K562 (cell line): ENCODE measurements around the gene ACOX1. TPM values are rescaled to one million over a fixed set of nuclear protein-coding genes. Genes with fewer than 3 reads are reported as not detected.
A peak's percentile ranks its signal among the peaks of the same experiment; 100 is the strongest.

Experiments
- BMI1 ChIP-seq: fragments of 150-350 bp; IDR thresholded peaks from 2 replicates; pipeline ENCODE4 v1.6.1; 2014; ENCODE audit warnings: low read length
- CXXC5 ChIP-seq: fragments of 250-450 bp; sonication (Bioruptor Pico); IDR thresholded peaks from 2 replicates; pipeline ENCODE4 v1.8.0; 2022; ENCODE audit warnings: inconsistent platforms, mild to moderate bottlenecking, moderate library complexity
- ELF2 ChIP-seq: fragments of 250-450 bp; sonication (Bioruptor Pico); IDR thresholded peaks from 2 replicates; pipeline ENCODE4 v1.5.0; 2021; ENCODE audit warnings: mild to moderate bottlenecking
- ETV5 ChIP-seq: sonication (generic); formaldehyde crosslinking; IDR thresholded peaks from 2 replicates; pipeline ENCODE4 v1.4.0; 2020; ENCODE audit warnings: low read depth, mild to moderate bottlenecking, missing genetic modification reagents
- GABPB1 ChIP-seq: sonication (generic); formaldehyde crosslinking; IDR thresholded peaks from 2 replicates; pipeline ENCODE4 v1.8.0; 2022; ENCODE audit warnings: mild to moderate bottlenecking, missing genetic modification reagents
- HMGN3 ChIP-seq: IDR thresholded peaks from 2 replicates; pipeline ENCODE4 v1.6.1; 2011; ENCODE audit warnings: borderline replicate concordance, low read depth, mild to moderate bottlenecking, mixed read lengths, low read length; ENCODE audit not compliant: insufficient read length; ENCODE audit errors: extremely low read depth
- KLF1 ChIP-seq: fragments of 450-650 bp; IDR thresholded peaks from 2 replicates; pipeline ENCODE4 v1.6.1; 2016; ENCODE audit warnings: missing genetic modification characterization, missing compliant biosample characterization
- KLF16 ChIP-seq: IDR thresholded peaks from 2 replicates; pipeline ENCODE4 v1.6.1; 2016; ENCODE audit warnings: antibody characterized with exemption
- PRPF4 ChIP-seq: fragments of 200-400 bp; formaldehyde crosslinking; IDR thresholded peaks from one replicate; pipeline ENCODE4 v1.6.1; 2017; ENCODE audit warnings: low read length, low read depth, mild to moderate bottlenecking; ENCODE audit not compliant: insufficient read depth, poor library complexity, severe bottlenecking
- RAD21 ChIP-seq, 2 experiments: fragments of 250-450 bp in 1 of 2; fragments of 450-650 bp in 1 of 2; sonication (Bioruptor Pico) in 1 of 2; formaldehyde crosslinking in 1 of 2; IDR thresholded peaks in 1 of 2; conservative IDR thresholded peaks in 1 of 2; 2 replicates each; pipeline versions ENCODE4 v1.4.0 to v1.8.0; 2020 to 2022; ENCODE audit warnings: mild to moderate bottlenecking in 2 of 2, moderate library complexity in 1 of 2
- STAG1 ChIP-seq: sonication (generic); formaldehyde crosslinking; IDR thresholded peaks from 2 replicates; pipeline ENCODE4 v1.5.0; 2020; ENCODE audit warnings: missing genetic modification reagents, borderline replicate concordance
- YY1 ChIP-seq, 3 experiments: IDR thresholded peaks; 2 replicates each; pipeline ENCODE4 v1.6.1; 2011; ENCODE audit warnings: low read length in 2 of 3, mild to moderate bottlenecking in 2 of 3, moderate library complexity in 2 of 3, borderline replicate concordance in 1 of 3, control low read depth in 1 of 3, low read depth in 1 of 3; ENCODE audit not compliant: insufficient read depth in 3 of 3, insufficient replicate concordance in 2 of 3, control insufficient read depth in 1 of 3, insufficient read length in 1 of 3; ENCODE audit errors: extremely low read depth in 1 of 3
- ZNF3 ChIP-seq: fragments of 250-450 bp; sonication (Bioruptor Pico); IDR thresholded peaks from 2 replicates; pipeline ENCODE4 v1.5.0; 2021; ENCODE audit warnings: mild to moderate bottlenecking, moderate library complexity
- polyA plus RNA-seq, 8 experiments: library from polyadenylated mRNA; depleted of rRNA in 4 of 8; stranded (reverse) in 5 of 8; unstranded in 3 of 8; fragments of >200 nt; fragmentation: Nextera tagmentation in 2 of 8; fragmentation: Illumina TruSeq in 1 of 8; extraction: Ambion mirVana in 2 of 8; extraction: Trizol in 1 of 8; gene quantifications; 2 replicates each; pipeline versions ENCODE4 v1.2.1 to v1.2.3, GENCODE V29; 2011 to 2014; ENCODE audit warnings: inconsistent platforms in 1 of 8, missing spikeins in 1 of 8
- total RNA-seq, 7 experiments: library from RNA; depleted of rRNA in 6 of 7; stranded (reverse); fragments of >200 nt in 6 of 7; fragmentation: Illumina TruSeq in 2 of 7; extraction: Trizol in 2 of 7; gene quantifications; 2 replicates each; pipeline versions ENCODE4 v1.2.1 to v1.2.3, GENCODE V29; 2011 to 2021; ENCODE audit warnings: low replicate concordance in 1 of 7
- TF ChIP-seq, protein P1 (sequence below): fragments of 200-800 bp; sonication (Bioruptor generic); IDR thresholded peaks from 2 replicates; pipeline ENCODE4 v1.6.1; 2017; ENCODE audit warnings: missing genetic modification characterization, missing compliant biosample characterization
- TF ChIP-seq, protein P2 (sequence below), 2 experiments: fragments of 450-650 bp; conservative IDR thresholded peaks; 2 replicates each; pipeline ENCODE4 v1.6.1; 2017; ENCODE audit warnings: mild to moderate bottlenecking in 2 of 2, moderate library complexity in 2 of 2
- TF ChIP-seq, protein P3 (sequence below), 2 experiments: fragments of 200-800 bp in 1 of 2; sonication (Bioruptor generic) in 1 of 2; sonication (generic) in 1 of 2; formaldehyde crosslinking in 1 of 2; IDR thresholded peaks in 1 of 2; conservative IDR thresholded peaks in 1 of 2; 2 replicates each; pipeline versions ENCODE4 v1.5.0 to v1.6.1; 2016 to 2020; ENCODE audit warnings: missing compliant biosample characterization in 1 of 2, missing genetic modification characterization in 1 of 2, missing genetic modification reagents in 1 of 2
- TF ChIP-seq, protein P4 (sequence below), 2 experiments: fragments of 450-650 bp in 1 of 2; sonication (generic) in 1 of 2; formaldehyde crosslinking in 1 of 2; IDR thresholded peaks in 1 of 2; conservative IDR thresholded peaks in 1 of 2; 2 replicates each; pipeline versions ENCODE4 v1.6.1 to v1.8.1; 2016 to 2023; ENCODE audit warnings: mild to moderate bottlenecking in 2 of 2, moderate library complexity in 2 of 2, inconsistent platforms in 1 of 2, missing genetic modification reagents in 1 of 2

The ACOX1 gene
- total and polyA plus RNA-seq, 9 of the 15 experiments (the other 6 are each of a cell fraction or from before 2014, with no cell fraction given) = 7.8 to 24.1 (median 14.5) TPM

DNA sequence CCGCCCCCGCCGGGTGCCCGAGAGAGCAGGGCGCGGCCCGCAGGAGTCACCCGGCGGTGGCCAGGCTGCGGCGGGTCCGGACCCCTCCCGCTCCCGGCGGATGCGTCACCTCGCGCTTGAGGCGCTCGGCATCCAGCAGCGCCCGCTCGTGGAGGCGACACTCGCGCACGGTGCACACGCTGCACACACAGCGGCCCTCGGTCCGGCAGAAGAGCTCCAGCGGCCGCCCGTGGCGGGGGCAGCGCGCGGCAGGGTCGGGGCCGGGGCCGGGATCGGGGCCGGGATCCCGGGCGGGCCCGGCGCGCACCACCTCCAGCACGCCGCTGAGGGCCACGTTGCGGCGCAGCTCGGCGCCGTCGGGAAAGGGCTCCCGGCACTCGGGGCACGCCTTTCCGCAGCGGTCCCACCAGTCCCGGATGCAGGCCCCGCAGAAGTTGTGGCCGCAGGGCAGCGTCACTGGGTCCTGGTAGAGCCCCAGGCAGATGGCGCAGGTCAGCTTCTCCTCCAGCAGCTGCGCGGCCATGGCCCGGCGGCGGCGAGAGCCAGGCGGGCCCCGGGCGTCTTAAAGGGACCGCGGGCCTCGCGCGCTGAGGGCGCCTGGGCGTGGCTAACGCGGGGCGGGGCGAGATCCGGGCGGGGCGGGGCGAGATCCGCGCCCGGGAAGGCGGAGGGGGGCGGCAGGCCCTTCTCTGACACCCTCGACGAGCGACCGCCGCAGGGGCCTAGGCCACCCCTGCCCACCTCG lies 82.4 kb downstream of the ACOX1 start, which contains the start of gene TRIM65 (continued):
- peak; percentile 67 to 89 (median 84) for TF ChIP-seq YY1 (IDR thresholded peaks at IDR 0.05; ENCODE audit: borderline replicate concordance in 1 of 3, control insufficient read depth in 1 of 3, extremely low read depth in 1 of 3, insufficient read depth in 3 of 3, insufficient read length in 1 of 3, insufficient replicate concordance in 2 of 3, low read depth in 1 of 3, low read length in 2 of 3)
- peak; percentile 57; the same call in 1 of the 2 replicates for TF ChIP-seq ETV5 (CRISPR knock-in tag)
- TF ChIP-seq, protein P1, sequence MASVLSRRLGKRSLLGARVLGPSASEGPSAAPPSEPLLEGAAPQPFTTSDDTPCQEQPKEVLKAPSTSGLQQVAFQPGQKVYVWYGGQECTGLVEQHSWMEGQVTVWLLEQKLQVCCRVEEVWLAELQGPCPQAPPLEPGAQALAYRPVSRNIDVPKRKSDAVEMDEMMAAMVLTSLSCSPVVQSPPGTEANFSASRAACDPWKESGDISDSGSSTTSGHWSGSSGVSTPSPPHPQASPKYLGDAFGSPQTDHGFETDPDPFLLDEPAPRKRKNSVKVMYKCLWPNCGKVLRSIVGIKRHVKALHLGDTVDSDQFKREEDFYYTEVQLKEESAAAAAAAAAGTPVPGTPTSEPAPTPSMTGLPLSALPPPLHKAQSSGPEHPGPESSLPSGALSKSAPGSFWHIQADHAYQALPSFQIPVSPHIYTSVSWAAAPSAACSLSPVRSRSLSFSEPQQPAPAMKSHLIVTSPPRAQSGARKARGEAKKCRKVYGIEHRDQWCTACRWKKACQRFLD (CRISPR knock-in tag) = peak; percentile 83
- TF ChIP-seq GABPB1 (CRISPR knock-in tag) = peak; percentile 81
- TF ChIP-seq CXXC5 (CRISPR knock-in tag) = peak; percentile 90
- TF ChIP-seq ZNF3 (CRISPR knock-in tag) = no peak
- TF ChIP-seq, protein P2, sequence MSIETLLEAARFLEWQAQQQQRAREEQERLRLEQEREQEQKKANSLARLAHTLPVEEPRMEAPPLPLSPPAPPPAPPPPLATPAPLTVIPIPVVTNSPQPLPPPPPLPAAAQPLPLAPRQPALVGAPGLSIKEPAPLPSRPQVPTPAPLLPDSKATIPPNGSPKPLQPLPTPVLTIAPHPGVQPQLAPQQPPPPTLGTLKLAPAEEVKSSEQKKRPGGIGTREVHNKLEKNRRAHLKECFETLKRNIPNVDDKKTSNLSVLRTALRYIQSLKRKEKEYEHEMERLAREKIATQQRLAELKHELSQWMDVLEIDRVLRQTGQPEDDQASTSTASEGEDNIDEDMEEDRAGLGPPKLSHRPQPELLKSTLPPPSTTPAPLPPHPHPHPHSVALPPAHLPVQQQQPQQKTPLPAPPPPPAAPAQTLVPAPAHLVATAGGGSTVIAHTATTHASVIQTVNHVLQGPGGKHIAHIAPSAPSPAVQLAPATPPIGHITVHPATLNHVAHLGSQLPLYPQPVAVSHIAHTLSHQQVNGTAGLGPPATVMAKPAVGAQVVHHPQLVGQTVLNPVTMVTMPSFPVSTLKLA (conservative IDR thresholded peaks at IDR 0.05) = peak in 1 of 2 experiments; percentile 79
- peak; percentile 80 for TF ChIP-seq HMGN3
- TF ChIP-seq, protein P3, sequence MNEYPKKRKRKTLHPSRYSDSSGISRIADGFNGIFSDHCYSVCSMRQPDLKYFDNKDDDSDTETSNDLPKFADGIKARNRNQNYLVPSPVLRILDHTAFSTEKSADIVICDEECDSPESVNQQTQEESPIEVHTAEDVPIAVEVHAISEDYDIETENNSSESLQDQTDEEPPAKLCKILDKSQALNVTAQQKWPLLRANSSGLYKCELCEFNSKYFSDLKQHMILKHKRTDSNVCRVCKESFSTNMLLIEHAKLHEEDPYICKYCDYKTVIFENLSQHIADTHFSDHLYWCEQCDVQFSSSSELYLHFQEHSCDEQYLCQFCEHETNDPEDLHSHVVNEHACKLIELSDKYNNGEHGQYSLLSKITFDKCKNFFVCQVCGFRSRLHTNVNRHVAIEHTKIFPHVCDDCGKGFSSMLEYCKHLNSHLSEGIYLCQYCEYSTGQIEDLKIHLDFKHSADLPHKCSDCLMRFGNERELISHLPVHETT (CRISPR knock-in tag; conservative IDR thresholded peaks at IDR 0.05 in 1 of 2, IDR thresholded peaks at IDR 0.05 in 1 of 2) = peak in 1 of 2 experiments; percentile 75; a peak in 1 of 4 replicates
- TF ChIP-seq RAD21 (CRISPR knock-in tag; conservative IDR thresholded peaks at IDR 0.05 in 1 of 2, IDR thresholded peaks at IDR 0.05 in 1 of 2) = peak; percentile 76 to 77
- TF ChIP-seq STAG1 (CRISPR knock-in tag) = no peak
- TF ChIP-seq, protein P4, sequence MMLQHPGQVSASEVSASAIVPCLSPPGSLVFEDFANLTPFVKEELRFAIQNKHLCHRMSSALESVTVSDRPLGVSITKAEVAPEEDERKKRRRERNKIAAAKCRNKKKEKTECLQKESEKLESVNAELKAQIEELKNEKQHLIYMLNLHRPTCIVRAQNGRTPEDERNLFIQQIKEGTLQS (IDR thresholded peaks at IDR 0.05) = peak; percentile 79
- TF ChIP-seq, protein P4 (CRISPR knock-in tag; conservative IDR thresholded peaks at IDR 0.05) = peak; percentile 69
- 0 out of 2 replicates have a peak, but pooled peaks have one; percentile 24 for TF ChIP-seq KLF1 (tag)
- TF ChIP-seq KLF16 = peak; percentile 51; the same call in 1 of the 2 replicates
- peak; percentile 17 for TF ChIP-seq PRPF4
- no peak for TF ChIP-seq BMI1
- TF ChIP-seq ELF2 = no peak
